Ovary (tissue), 9 donors: Measurements from ENCODE around the gene HCN1. TPM values are rescaled to one million over a fixed set of nuclear protein-coding genes. Genes with fewer than 3 reads are reported as not detected.
"Not testable (repeated sequence)": the region's sequence is repeated elsewhere in the genome, so short reads cannot be mapped to it uniquely, and the experiment has no call there.

Source experiments
- DNase-seq, 5 donors: peaks; one replicate each; pipeline ENCODE4 v3.0.0-alpha.2; 2019 to 2020
- H3K27ac ChIP-seq, 2 donors: fragments of 200-600 bp; one replicate each; pipeline versions ENCODE4 v1.5.1 to v1.8.0; 2019 to 2022
- H3K27me3 ChIP-seq: fragments of 200-600 bp; one replicate; pipeline ENCODE4 v1.8.0; 2022
- H3K36me3 ChIP-seq: fragments of 200-600 bp; sonication (generic); one replicate; pipeline ENCODE4 v1.5.1; 2019
- H3K4me1 ChIP-seq: one replicate; pipeline ENCODE4 v1.8.1; 2013; ENCODE audit warnings: mild to moderate bottlenecking, moderate library complexity; ENCODE audit not compliant: insufficient read depth
- H3K4me3 ChIP-seq: fragments of 200-600 bp; sonication (generic); one replicate; pipeline ENCODE4 v1.5.1; 2017
- H3K9me3 ChIP-seq, 2 donors: fragments of 200-600 bp in 1 of 2; sonication (generic) in 1 of 2; one replicate each; pipeline versions ENCODE4 v1.5.1 to v1.8.1; 2013 to 2019; ENCODE audit warnings: mild to moderate bottlenecking in 1 of 2, moderate library complexity in 1 of 2
- CTCF ChIP-seq, 3 donors: fragments of 450-650 bp in 2 of 3; fragments of 200-600 bp in 1 of 3; IDR thresholded peaks; one replicate each; pipeline versions ENCODE4 v1.5.1 to v1.8.0; 2016 to 2022; ENCODE audit warnings: antibody characterized with exemption in 3 of 3, mild to moderate bottlenecking in 1 of 3
- EP300 ChIP-seq: sonication (generic); formaldehyde crosslinking; IDR thresholded peaks from one replicate; pipeline ENCODE4 v1.6.1; 2017; ENCODE audit warnings: antibody characterized with exemption
- POLR2A ChIP-seq: fragments of 450-650 bp; IDR thresholded peaks from one replicate; pipeline ENCODE4 v1.6.1; 2017; ENCODE audit warnings: antibody characterized with exemption, mild to moderate bottlenecking, moderate library complexity
- WGBS, 3 donors: extraction: QIAGEN DNeasy Blood & Tissue Kit in 1 of 3; methylation state at CpG; one replicate each; pipeline versions ENCODE4 v1.1.5 to v1.1.7; 2013 to 2017; 5-methylcytosine and 5-hydroxymethylcytosine counted together
- intact Hi-C, 4 donors: fragments of 100-400 bp; cut with DNase I; formaldehyde crosslinking; loops; one replicate each; pipeline versions ENCODE4 v1.11.0 to v1.15.1; 2022 to 2023
- polyA plus RNA-seq, 2 donors: library from polyadenylated mRNA; stranded (reverse); fragments of 200-250 nt in 1 of 2; fragments of 350-450 nt in 1 of 2; fragmentation: Illumina TruSeq in 1 of 2; extraction: RNeasy Lipid Tissue Mini Kit (QIAGEN cat#74804) in 1 of 2; gene quantifications; one replicate each; pipeline ENCODE4 v1.2.3, GENCODE V29; 2013 to 2014
- total RNA-seq, 7 donors: library from RNA; depleted of rRNA in 2 of 7; stranded (reverse); fragments of >200 nt in 2 of 7; fragmentation: NEBNext Ultra II Directional in 3 of 7; extraction: Animal tissue kit (Norgen Biotek cat#: 25700) in 3 of 7; gene quantifications; one replicate each; pipeline versions ENCODE4 v1.1.0 to v1.2.4, GENCODE V29; 2016 to 2023
- donor health status: DM: no; HTN: no; CAD: no; lungs with moderate emphysema.
- donor health status: DM: no; HTN: no; CAD: no.
- donor health status: Bipolar disorder and iron deficiency.
- donor health status: DM: yes; HTN: yes; CAD: no.
- donor health status: DM: no; HTN: no; CAD: no.
- donor health status: DM: yes; HTN: yes; CAD: no.

HCN1 gene
- total and polyA plus RNA-seq, 9 donors: under 0.01 to 0.27 (median 0.05) TPM; not detected in 6

GRCh38 chr5:45383985-45384384, 312.2 kb downstream of the HCN1 start:
- intact Hi-C loops: no loop called here
- no peak overlapping the region for H3K4me3 ChIP-seq
- TF ChIP-seq EP300: no peak
- no peak for TF ChIP-seq POLR2A
- no peak for TF ChIP-seq CTCF (IDR thresholded peaks at IDR 0.05)
- WGBS, 3 donors: 11 to 33% (median 14%) methylated on average over 2 of the region's 2 CpGs
- no peaks in the 10 kb centered on the region for H3K9me3 ChIP-seq
- no peaks in the 10 kb centered on the region for H3K4me1 ChIP-seq
- H3K27me3 ChIP-seq: no peaks in the 10 kb centered on the region
- no peaks in the 10 kb centered on the region for H3K36me3 ChIP-seq
- H3K27ac ChIP-seq: no peak overlapping the region
- DNase-seq: no peak

GRCh38 chr5:45382583-45382982, 313.6 kb downstream of the HCN1 start:
- Histone ChIP-seq H3K27ac (no peak overlapping the region), H3K27me3 (no peaks in the 10 kb centered on the region), H3K9me3 (no peaks in the 10 kb centered on the region), H3K4me1 (no peaks in the 10 kb centered on the region), H3K4me3 (no peak overlapping the region), H3K36me3 (no peaks in the 10 kb centered on the region)
- no peak for DNase-seq
- TF ChIP-seq POLR2A: no peak
- TF ChIP-seq EP300: no peak
- no peak for TF ChIP-seq CTCF (IDR thresholded peaks at IDR 0.05)
- intact Hi-C loops: no loop called here
- WGBS, 3 donors: 77 to 90% (median 85%) methylated on average over 2 of the region's 2 CpGs

GRCh38 chr5:45376417-45376816, 319.8 kb downstream of the HCN1 start:
- Histone ChIP-seq H3K4me3 (no peak overlapping the region), H3K36me3 (no peaks in the 10 kb centered on the region), H3K9me3 (no peaks in the 10 kb centered on the region), H3K4me1 (no peaks in the 10 kb centered on the region), H3K27ac (no peak overlapping the region), H3K27me3 (no peaks in the 10 kb centered on the region)
- WGBS, 3 donors: 51 to 62% (median 53%) methylated on average over 2 of the region's 2 CpGs
- TF ChIP-seq POLR2A (no peak), CTCF (IDR thresholded peaks at IDR 0.05) (no peak), EP300 (no peak)
- DNase-seq: no peak
- intact Hi-C loops: no loop called here

- no peak for TF ChIP-seq EP300
- TF ChIP-seq CTCF (IDR thresholded peaks at IDR 0.05): no peak
- TF ChIP-seq POLR2A: no peak
- Histone ChIP-seq H3K36me3 (no peaks in the 10 kb centered on the region), H3K27ac (no peak overlapping the region), H3K9me3 (no peaks in the 10 kb centered on the region), H3K4me3 (no peak overlapping the region), H3K27me3 (no peaks in the 10 kb centered on the region), H3K4me1 (no peaks in the 10 kb centered on the region)
- 92 to 93% (median 93%) methylated on average over 10 of the region's 10 CpGs for WGBS, 3 donors
- no peak for DNase-seq
- intact Hi-C loops: no loop called here
Measured at GRCh38 chr5:45372629-45373028, 323.6 kb downstream of the HCN1 start.

GRCh38 chr5:45371423-45371822, 324.8 kb downstream of the HCN1 start:
- H3K27me3 ChIP-seq, H3K9me3 ChIP-seq, intact Hi-C loops, H3K27ac ChIP-seq, DNase-seq, H3K36me3 ChIP-seq, H3K4me1 ChIP-seq, H3K4me3 ChIP-seq: not testable (repeated sequence)
- 93 to 95% (median 94%) methylated on average over 8 of the region's 8 CpGs for WGBS, 3 donors
